T-cell (primary cell): Measurements from ENCODE around the gene KBTBD13. TPM values are rescaled to one million over a fixed set of nuclear protein-coding genes. Genes with fewer than 3 reads are reported as not detected.
A peak's percentile ranks its signal among the peaks of the same experiment; 100 is the strongest.

Source experiments
- ATAC-seq, 4 experiments: fragments of 200-7000 bp in 3 of 4; fragments of 150-1000 bp in 1 of 4; cut with Tn5 transposase; replicated peaks in 1 of 4; 1 replicate in 3 of 4; 2 replicates in 1 of 4; pipeline ENCODE4 v1.10.0; 2021; ENCODE audit warnings: moderate library complexity in 3 of 4, mild to moderate bottlenecking in 2 of 4, moderate number of reproducible peaks in 1 of 4
- CTCF ChIA-PET, 2 donors: fragments of 300-600 bp; sonication (Branson Sonifier 250); formaldehyde crosslinking; loops; one replicate each; lab custom pipeline; 2022; ENCODE audit warnings: antibody characterized with exemption in 2 of 2; lab: Charles Lee
- POLR2A ChIA-PET, 2 donors: fragments of 300-600 bp; sonication (Branson Sonifier 250); formaldehyde crosslinking; loops; one replicate each; lab custom pipeline; 2022; ENCODE audit warnings: antibody characterized with exemption in 2 of 2; lab: Charles Lee
- DNase-seq, 35 experiments: peaks; one replicate each; pipeline versions ENCODE4 v3.0.0 to v3.0.0-alpha.2; 2013 to 2023
- H3K27ac ChIP-seq: one replicate; pipeline ENCODE4 v1.5.1; 2013; ENCODE audit warnings: low read length
- H3K27me3 ChIP-seq, 2 experiments: replicated peaks in 1 of 2; 1 replicate in 1 of 2; 2 replicates in 1 of 2; pipeline versions ENCODE4 v1.6.1 to v1.7.0; 2013; ENCODE audit warnings: low read length in 1 of 2, mixed read lengths in 1 of 2; ENCODE audit not compliant: control insufficient read depth in 2 of 2, insufficient read depth in 2 of 2; ENCODE audit errors: extremely low read depth in 1 of 2
- H3K36me3 ChIP-seq, 2 donors: 1 replicate in 1 of 2; 2 replicates in 1 of 2; pipeline versions ENCODE4 v1.6.1 to v1.7.0; 2013; ENCODE audit warnings: low read length in 1 of 2; ENCODE audit not compliant: control insufficient read depth in 2 of 2, insufficient read depth in 1 of 2; ENCODE audit errors: extremely low read depth in 1 of 2
- H3K4me1 ChIP-seq, 2 experiments: 1 replicate in 1 of 2; 2 replicates in 1 of 2; pipeline versions ENCODE4 v1.6.1 to v1.7.0; 2013; ENCODE audit warnings: low read length in 2 of 2, mixed read lengths in 1 of 2; ENCODE audit not compliant: insufficient read depth in 2 of 2, control insufficient read depth in 1 of 2; ENCODE audit errors: extremely low read depth in 1 of 2
- H3K4me3 ChIP-seq, 2 donors: 1 replicate in 1 of 2; 2 replicates in 1 of 2; pipeline versions ENCODE4 v1.5.1 to v1.7.0; 2013; ENCODE audit warnings: mild to moderate bottlenecking in 2 of 2, low read length in 1 of 2, moderate library complexity in 1 of 2; ENCODE audit not compliant: control insufficient read depth in 1 of 2; ENCODE audit errors: extremely low read depth in 1 of 2
- H3K9me3 ChIP-seq: 2 replicates; pipeline ENCODE4 v1.7.0; 2013
- H3K27ac Mint-ChIP-seq, 2 donors: one replicate each; pipeline ENCODE4 v1.8.0; 2020 to 2021; ENCODE audit warnings: mild to moderate bottlenecking in 2 of 2, mixed read lengths in 2 of 2
- H3K27me3 Mint-ChIP-seq, 2 donors: one replicate each; pipeline ENCODE4 v1.8.0; 2021 to 2022; ENCODE audit warnings: mixed read lengths in 2 of 2
- H3K36me3 Mint-ChIP-seq: one replicate; pipeline ENCODE4 v1.8.0; 2021; ENCODE audit warnings: mixed read lengths
- H3K4me1 Mint-ChIP-seq, 3 donors: one replicate each; pipeline ENCODE4 v1.8.0; 2020 to 2022; ENCODE audit warnings: mixed read lengths in 3 of 3, mild to moderate bottlenecking in 1 of 3
- H3K4me3 Mint-ChIP-seq, 3 donors: one replicate each; pipeline ENCODE4 v1.8.0; 2020 to 2022; ENCODE audit warnings: mild to moderate bottlenecking in 3 of 3, mixed read lengths in 3 of 3, moderate library complexity in 3 of 3
- H3K9me3 Mint-ChIP-seq, 3 donors: one replicate each; pipeline ENCODE4 v1.8.0; 2020 to 2022; ENCODE audit warnings: mixed read lengths in 3 of 3
- WGBS: methylation state at CpG from one replicate; pipeline ENCODE4 v1.1.5; 2013; ENCODE audit warnings: missing lambda C conversion rate; ENCODE audit not compliant: insufficient coverage; 5-methylcytosine and 5-hydroxymethylcytosine counted together
- total RNA-seq, 35 experiments: library from RNA in 6 of 35; stranded (reverse) in 6 of 35; fragments of 120-200 nt in 1 of 35; gene quantifications; one replicate each; pipeline versions ENCODE4 v1.2.1 to v1.2.4 and lab custom pipeline; 2013 to 2026

The KBTBD13 gene
- total RNA-seq, 5 donors from 2014 or later (not counting 1 experiment from before 2014, with no cell fraction given): not detected

DNA sequence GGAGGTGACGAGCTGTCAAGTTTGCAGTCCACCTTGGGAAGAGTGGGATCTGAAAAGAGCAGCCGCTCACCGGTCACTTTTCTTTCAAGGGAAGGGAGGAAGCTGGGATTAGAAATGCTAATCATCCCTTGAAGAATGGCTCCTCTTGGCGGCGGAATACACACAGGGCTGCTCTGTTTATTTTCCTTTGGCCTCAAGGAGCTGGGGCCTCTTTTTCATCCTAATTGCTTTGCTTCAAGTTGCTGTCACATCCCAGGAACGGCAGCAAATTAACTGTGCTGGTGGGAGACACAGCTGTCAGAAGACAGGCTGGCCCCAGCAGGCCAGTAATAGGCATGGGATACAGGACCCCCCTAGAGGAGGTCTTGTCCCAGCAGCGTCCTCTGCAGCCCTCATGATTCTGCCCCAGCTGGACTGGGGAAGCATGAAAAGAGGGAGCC is 6.7 kb downstream of the KBTBD13 start:
- H3K27me3 ChIP-seq: peaks cover 0 to 45% of the 10 kb centered on the region in 2 experiments
- ChIA-PET CTCF (interaction anchor here in 1 of 2 donors (1.0 kb wide), 1 partner anchor 50 kb away, joined by 3 read pairs; no protein-coding TSS in a partner anchor), POLR2A (interaction anchor here in 1 of 2 donors (1.0 kb wide), 1 partner anchor 50 kb away, joined by 3 read pairs; no protein-coding TSS in a partner anchor)
- no peak overlapping the region for H3K27ac ChIP-seq
- H3K4me3 Mint-ChIP-seq: no peak overlapping the region
- 82% methylated on average over 4 of the region's 7 CpGs for WGBS
- H3K36me3 Mint-ChIP-seq: no peaks in the 10 kb centered on the region
- ATAC-seq (no peak), DNase-seq (no peak)
- no peaks in the 10 kb centered on the region for H3K9me3 Mint-ChIP-seq
- no peaks in the 10 kb centered on the region for H3K36me3 ChIP-seq
- no peak overlapping the region for H3K4me3 ChIP-seq
- H3K27ac Mint-ChIP-seq: no peak overlapping the region
- H3K9me3 ChIP-seq: no peaks in the 10 kb centered on the region
- H3K4me1 Mint-ChIP-seq: peaks cover 13 to 15% (median 15%) of the 10 kb centered on the region in 3 donors
- H3K27me3 Mint-ChIP-seq: peaks cover 20 to 21% of the 10 kb centered on the region in 2 donors
- peaks cover 2 to 13% of the 10 kb centered on the region in 2 experiments for H3K4me1 ChIP-seq

DNA sequence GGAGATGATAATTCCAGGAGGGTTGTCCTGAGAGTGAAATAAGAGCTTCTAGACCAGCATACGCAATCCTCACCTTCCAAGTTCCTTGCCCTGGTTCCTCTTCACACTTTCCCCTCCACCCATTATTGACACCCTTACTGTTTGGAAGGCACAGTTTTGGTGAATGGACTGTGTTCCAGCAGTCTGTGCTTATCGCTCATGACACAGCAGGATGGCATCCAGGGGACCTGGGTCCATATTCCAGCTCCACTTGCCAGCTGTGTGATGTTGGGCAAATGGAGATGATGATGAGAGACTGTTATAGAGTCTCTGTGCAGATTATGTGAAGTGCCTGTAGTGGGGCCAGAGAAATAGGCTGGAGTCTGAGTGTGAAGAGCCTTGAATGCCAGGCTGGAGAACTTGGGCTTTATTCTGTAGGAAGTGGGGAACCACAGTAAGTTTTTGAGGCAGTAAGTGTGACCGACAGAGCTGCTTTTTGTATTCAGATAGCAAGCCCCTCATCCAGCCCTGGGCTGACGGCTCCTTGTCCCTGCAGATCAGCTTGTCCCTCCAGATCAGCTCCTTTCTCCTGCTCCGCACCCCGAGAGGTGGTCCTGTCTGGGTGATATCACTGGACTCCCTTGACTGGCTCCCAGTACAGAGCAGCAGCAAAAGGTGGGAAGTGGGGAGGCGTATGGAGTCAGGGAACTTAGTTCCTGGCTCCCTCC is 8.1 kb downstream of the KBTBD13 start:
- peaks cover 11 to 15% (median 15%) of the 10 kb centered on the region in 3 donors for H3K4me1 Mint-ChIP-seq
- POLR2A ChIA-PET: interaction anchor here in 1 of 2 donors (0.5 kb wide), 1 partner anchor 32 kb away, joined by 8 read pairs; no protein-coding TSS in a partner anchor
- ATAC-seq: no peak
- H3K27ac Mint-ChIP-seq: no peak overlapping the region
- no peak for DNase-seq
- WGBS: 68% methylated on average over 5 of the region's 7 CpGs
- Histone ChIP-seq H3K27ac (no peak overlapping the region), H3K4me3 (no peak overlapping the region), H3K4me1 (peaks cover 2 to 13% of the 10 kb centered on the region in 2 experiments), H3K36me3 (no peaks in the 10 kb centered on the region), H3K9me3 (no peaks in the 10 kb centered on the region), H3K27me3 (peaks cover 0 to 35% of the 10 kb centered on the region in 2 experiments)
- H3K27me3 Mint-ChIP-seq: peaks cover 11 to 12% of the 10 kb centered on the region in 2 donors
- CTCF ChIA-PET: no interaction called here
- no peaks in the 10 kb centered on the region for H3K9me3 Mint-ChIP-seq
- H3K4me3 Mint-ChIP-seq: no peak overlapping the region
- no peaks in the 10 kb centered on the region for H3K36me3 Mint-ChIP-seq

DNA sequence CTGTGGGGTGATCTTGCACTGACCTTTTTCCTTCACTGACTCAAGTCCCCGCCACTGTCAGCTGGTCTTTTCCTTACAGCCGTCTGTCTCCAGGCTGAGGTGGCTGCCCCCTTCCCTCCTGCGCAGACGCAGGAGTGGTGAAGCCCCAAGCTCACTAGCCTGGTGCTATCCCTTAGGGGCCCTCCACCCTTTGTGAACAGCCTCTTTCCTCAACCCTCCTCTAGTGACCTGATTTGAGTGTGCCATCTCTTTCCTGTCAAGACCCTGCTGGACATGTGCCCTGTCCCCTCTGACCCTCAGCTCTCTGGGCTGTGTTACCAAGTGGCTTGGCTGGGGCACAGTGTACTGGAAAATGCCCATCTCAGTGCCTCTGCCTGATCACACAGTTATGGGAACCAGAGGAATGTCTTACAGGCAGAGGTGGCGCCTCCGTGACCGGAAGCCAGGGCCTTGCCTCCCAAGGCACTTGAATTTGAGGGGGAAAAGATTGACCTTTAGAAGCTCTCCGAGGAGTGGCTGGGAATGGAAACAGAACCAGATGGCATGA is 8.7 kb downstream of the KBTBD13 start:
- Histone ChIP-seq H3K36me3 (no peaks in the 10 kb centered on the region), H3K9me3 (no peaks in the 10 kb centered on the region), H3K4me3 (no peak overlapping the region), H3K27ac (no peak overlapping the region), H3K4me1 (peaks cover 2 to 13% of the 10 kb centered on the region in 2 experiments), H3K27me3 (peaks cover 0 to 32% of the 10 kb centered on the region in 2 experiments)
- Mint-ChIP-seq H3K27ac (no peak overlapping the region), H3K36me3 (no peaks in the 10 kb centered on the region), H3K4me1 (peaks cover 11 to 15% (median 15%) of the 10 kb centered on the region in 3 donors), H3K27me3 (peaks cover 11 to 12% of the 10 kb centered on the region in 2 donors), H3K4me3 (no peak overlapping the region), H3K9me3 (no peaks in the 10 kb centered on the region)
- WGBS: 95% methylated on average over 6 of the region's 8 CpGs
- ChIA-PET CTCF (no interaction called here), POLR2A (interaction anchor here in 1 of 2 donors (0.5 kb wide), 1 partner anchor 33 kb away, joined by 8 read pairs; no protein-coding TSS in a partner anchor)
- DNase-seq (no peak), ATAC-seq (no peak)

DNA sequence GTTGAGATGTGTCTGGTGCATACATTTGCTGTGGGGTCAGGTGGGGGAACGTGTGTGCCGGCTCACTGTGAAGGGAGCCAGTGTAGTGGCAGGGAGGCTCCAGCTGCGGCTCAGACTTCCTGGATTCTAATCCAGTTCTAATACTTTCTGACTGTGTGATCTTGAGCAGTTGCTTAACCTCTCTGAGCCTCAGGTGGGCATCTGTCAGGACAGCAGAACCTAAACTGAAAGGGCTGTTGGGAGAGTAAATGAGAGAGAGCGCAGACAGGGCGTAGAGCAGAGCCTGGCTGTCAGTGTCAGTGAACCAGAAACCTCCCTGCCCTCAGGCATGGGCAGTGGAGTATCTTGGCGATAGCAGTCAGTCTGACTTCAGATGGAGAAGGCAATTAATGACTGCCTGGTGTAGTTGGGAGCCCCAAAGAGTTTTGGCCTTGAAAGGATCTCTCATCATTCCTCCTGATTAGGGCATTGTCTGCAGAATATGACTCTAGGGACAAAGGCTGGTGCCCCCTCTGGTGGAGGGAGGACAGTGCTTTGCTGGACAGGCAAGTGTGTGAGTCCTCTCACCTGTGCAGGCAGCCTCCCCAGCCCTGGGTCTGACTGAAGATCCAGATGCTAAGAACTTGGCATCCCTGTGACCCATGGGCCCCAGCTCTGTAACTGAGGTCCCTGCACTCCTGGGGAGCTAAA is 9.6 kb downstream of the KBTBD13 start:
- H3K4me1 Mint-ChIP-seq: peaks cover 11 to 15% (median 15%) of the 10 kb centered on the region in 3 donors

DNA sequence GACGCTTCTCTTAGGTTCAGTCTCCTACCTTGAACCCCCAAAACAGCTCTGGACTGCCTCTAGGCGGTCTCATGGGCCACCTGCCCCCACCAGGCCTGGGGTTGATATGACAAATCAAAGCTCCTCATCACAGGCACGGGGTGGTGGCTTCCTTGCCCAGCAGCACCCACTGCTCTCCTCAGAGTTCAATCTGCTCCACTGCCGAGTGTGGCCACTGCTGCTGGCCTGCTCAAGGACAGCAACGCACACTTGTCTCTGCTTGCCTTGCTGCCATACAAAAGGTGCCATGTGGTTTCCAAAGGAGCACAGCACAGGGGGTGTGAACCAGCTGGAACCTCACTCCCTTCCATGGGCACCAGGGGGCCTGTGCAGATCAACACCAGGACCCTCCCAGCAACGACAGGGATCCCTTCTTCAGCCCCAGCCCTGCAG is 10.2 kb downstream of the KBTBD13 start:
- CTCF ChIA-PET: no interaction called here
- Mint-ChIP-seq H3K36me3 (no peaks in the 10 kb centered on the region), H3K4me1 (peaks cover 11 to 15% (median 13%) of the 10 kb centered on the region in 3 donors), H3K27me3 (peaks cover 11 to 12% of the 10 kb centered on the region in 2 donors), H3K27ac (no peak overlapping the region), H3K4me3 (no peak overlapping the region), H3K9me3 (no peaks in the 10 kb centered on the region)
- Histone ChIP-seq H3K4me3 (no peak overlapping the region), H3K27ac (no peak overlapping the region), H3K36me3 (no peaks in the 10 kb centered on the region), H3K9me3 (no peaks in the 10 kb centered on the region), H3K27me3 (peaks cover 0 to 29% of the 10 kb centered on the region in 2 experiments), H3K4me1 (peaks cover 2 to 10% of the 10 kb centered on the region in 2 experiments)
- POLR2A ChIA-PET: interaction anchor here in 1 of 2 donors (0.5 kb wide), 1 partner anchor 682 kb away, joined by 3 read pairs; no protein-coding TSS in a partner anchor
- peak in 2 of 35 experiments; percentile 8 for DNase-seq
- WGBS: 88% methylated on average over 5 of the region's 6 CpGs
- ATAC-seq: no peak

More for the DNA sequence above, 9.6 kb downstream of the KBTBD13 start:
- DNase-seq: peak in 1 of 35 experiments; percentile 17
- Mint-ChIP-seq H3K27ac (no peak overlapping the region), H3K9me3 (no peaks in the 10 kb centered on the region), H3K27me3 (peaks cover 11 to 12% of the 10 kb centered on the region in 2 donors), H3K4me3 (no peak overlapping the region), H3K36me3 (no peaks in the 10 kb centered on the region)
- peak in 1 of 4 experiments; percentile 12 for ATAC-seq
- Histone ChIP-seq H3K36me3 (no peaks in the 10 kb centered on the region), H3K4me3 (no peak overlapping the region), H3K27me3 (peaks cover 0 to 32% of the 10 kb centered on the region in 2 experiments), H3K9me3 (no peaks in the 10 kb centered on the region), H3K4me1 (peaks cover 2 to 13% of the 10 kb centered on the region in 2 experiments), H3K27ac (no peak overlapping the region)
- POLR2A ChIA-PET: interaction anchor here in 1 of 2 donors (0.5 kb wide), 1 partner anchor 681 kb away, joined by 3 read pairs; no protein-coding TSS in a partner anchor
- WGBS: 89% methylated on average over 5 of the region's 6 CpGs
- CTCF ChIA-PET: no interaction called here

DNA sequence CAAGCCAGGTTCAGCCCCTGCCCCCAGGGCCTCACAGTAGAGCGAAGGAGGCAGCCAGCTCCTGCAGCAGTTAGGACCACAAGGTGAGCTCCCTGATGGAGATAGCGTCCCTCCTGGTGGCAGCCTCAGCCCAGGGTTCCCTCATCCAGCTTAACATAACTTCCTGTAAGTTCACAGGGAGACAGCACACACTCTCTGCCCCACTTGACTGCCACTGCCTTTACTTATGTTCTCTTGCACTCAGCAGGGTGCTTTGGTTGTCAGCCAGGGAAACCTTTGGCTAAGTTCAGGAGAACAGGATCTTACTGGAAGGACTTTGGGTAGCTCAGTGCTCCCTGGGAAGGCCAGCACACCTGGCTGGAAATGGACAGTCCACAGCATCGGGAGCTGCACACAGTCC is 10.9 kb downstream of the KBTBD13 start:
- Mint-ChIP-seq H3K4me1 (peaks cover 6 to 8% (median 8%) of the 10 kb centered on the region in 3 donors), H3K27me3 (peaks cover 9 to 10% of the 10 kb centered on the region in 2 donors), H3K9me3 (no peaks in the 10 kb centered on the region), H3K36me3 (no peaks in the 10 kb centered on the region), H3K27ac (no peak overlapping the region), H3K4me3 (no peak overlapping the region)
- WGBS: 71% methylated on average over 3 of the region's 3 CpGs
- ChIA-PET POLR2A (no interaction called here), CTCF (no interaction called here)
- Histone ChIP-seq H3K27ac (no peak overlapping the region), H3K27me3 (peaks cover 0 to 22% of the 10 kb centered on the region in 2 experiments), H3K4me1 (peaks cover under 1 to 3% of the 10 kb centered on the region in 2 experiments), H3K9me3 (no peaks in the 10 kb centered on the region), H3K36me3 (no peaks in the 10 kb centered on the region), H3K4me3 (no peak overlapping the region)
- ATAC-seq: no peak
- DNase-seq: no peak
